ENCODE results near the gene MKLN1.

Gene MKLN1

DNA sequence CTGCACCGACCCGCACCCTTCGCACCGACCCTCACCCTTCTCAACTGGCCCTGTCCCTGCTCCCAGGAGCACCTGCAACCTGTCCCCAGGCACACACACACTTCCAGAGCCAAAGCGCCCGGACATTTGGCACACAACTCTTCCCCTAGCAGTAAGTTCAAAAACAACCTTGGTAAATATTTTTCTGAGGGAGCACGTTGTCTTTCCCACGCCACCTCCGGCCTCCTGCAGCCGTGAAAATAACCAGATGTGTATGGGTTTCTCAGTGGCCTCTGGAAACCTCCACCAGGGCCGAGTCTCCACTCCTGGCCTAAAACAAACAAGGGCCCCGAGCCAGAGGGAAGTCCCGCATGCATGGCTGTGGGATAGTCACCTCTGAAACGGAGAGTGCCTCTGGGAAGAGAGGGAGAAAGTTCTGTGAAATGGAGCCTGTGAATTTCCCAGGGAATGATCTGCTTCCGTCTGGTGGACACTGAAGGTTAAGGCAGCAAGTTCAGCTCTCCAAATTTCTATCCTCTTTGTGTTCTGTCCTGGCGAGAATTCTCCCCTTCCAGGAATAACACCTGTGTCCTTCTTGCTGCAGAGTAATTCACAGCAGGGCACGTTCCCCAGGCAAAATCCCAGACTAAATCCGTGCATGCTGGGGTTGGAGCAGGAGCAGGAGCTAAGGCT, 213.0 kb downstream of the MKLN1 start:
- no peaks in the 10 kb centered on the region for H3K9me3 Mint-ChIP-seq
- TF ChIP-seq, protein P1, sequence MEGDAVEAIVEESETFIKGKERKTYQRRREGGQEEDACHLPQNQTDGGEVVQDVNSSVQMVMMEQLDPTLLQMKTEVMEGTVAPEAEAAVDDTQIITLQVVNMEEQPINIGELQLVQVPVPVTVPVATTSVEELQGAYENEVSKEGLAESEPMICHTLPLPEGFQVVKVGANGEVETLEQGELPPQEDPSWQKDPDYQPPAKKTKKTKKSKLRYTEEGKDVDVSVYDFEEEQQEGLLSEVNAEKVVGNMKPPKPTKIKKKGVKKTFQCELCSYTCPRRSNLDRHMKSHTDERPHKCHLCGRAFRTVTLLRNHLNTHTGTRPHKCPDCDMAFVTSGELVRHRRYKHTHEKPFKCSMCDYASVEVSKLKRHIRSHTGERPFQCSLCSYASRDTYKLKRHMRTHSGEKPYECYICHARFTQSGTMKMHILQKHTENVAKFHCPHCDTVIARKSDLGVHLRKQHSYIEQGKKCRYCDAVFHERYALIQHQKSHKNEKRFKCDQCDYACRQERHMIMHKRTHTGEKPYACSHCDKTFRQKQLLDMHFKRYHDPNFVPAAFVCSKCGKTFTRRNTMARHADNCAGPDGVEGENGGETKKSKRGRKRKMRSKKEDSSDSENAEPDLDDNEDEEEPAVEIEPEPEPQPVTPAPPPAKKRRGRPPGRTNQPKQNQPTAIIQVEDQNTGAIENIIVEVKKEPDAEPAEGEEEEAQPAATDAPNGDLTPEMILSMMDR (IDR thresholded peaks at IDR 0.05; ENCODE audit: unreplicated experiment in 3 of 3) = no peak
- peak overlapping the region in 2 of 3 experiments; percentile 41 to 64 for H3K4me3 Mint-ChIP-seq
- no peaks in the 10 kb centered on the region for H3K27me3 Mint-ChIP-seq (ENCODE audit: low read depth)
- peak overlapping the region; percentile 75 to 84 (median 84) for H3K27ac Mint-ChIP-seq
- H3K4me1 Mint-ChIP-seq = peaks cover 38% of the 10 kb centered on the region
- H3K36me3 Mint-ChIP-seq (ENCODE audit: low read depth) = peaks cover 3% of the 10 kb centered on the region

DNA sequence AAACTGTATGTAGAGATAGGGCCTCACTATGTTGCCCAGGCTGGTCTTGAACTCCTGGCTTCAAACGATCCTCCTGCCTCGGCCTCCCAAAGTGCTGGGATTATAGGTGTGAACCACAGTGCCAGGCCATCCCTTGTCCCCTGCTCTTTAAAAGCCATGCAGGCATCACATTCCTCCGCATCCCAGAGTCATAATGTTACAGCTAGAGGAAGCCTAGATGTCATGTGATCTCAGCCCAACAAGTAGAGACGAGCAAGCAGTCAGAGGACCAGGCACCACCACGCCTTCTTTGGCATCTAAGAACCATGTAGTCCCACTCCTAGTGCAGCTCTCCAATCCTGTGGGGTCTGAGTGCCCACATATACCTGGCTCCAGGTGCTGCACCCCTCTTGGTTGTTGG, 215.6 kb downstream of the MKLN1 start:
- H3K36me3 Mint-ChIP-seq (ENCODE audit: low read depth) = peaks cover 7% of the 10 kb centered on the region
- H3K27ac Mint-ChIP-seq = peak overlapping the region in 2 of 3 experiments; percentile 54 to 64
- H3K4me3 Mint-ChIP-seq = peak overlapping the region in 2 of 3 experiments; percentile 67 to 71
- no peaks in the 10 kb centered on the region for H3K27me3 Mint-ChIP-seq (ENCODE audit: low read depth)
- TF ChIP-seq, protein P1 (IDR thresholded peaks at IDR 0.05; ENCODE audit: unreplicated experiment in 3 of 3) = no peak
- H3K9me3 Mint-ChIP-seq = no peaks in the 10 kb centered on the region
- H3K4me1 Mint-ChIP-seq = peaks cover 35% of the 10 kb centered on the region

DNA sequence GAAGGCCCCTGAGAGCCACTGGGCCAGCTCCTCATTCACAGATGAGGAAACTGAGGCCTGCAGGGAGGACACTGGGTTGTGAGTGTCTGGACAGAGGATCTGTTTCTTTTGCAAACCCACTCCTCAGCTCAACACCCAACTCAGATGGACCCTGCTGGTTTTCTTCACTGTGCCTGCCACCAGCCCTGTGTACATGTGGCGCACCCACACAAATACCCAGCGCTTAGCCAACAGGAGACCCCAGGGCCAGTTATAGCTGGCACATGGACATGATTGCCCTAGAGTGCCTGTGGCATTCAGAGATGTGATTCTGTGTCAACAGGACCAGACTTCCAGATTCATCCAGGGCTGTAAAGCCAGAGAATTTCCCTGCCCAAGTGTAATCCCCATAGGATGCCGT, 216.3 kb downstream of the MKLN1 start:
- TF ChIP-seq, protein P1 (IDR thresholded peaks at IDR 0.05; ENCODE audit: unreplicated experiment in 3 of 3) = no peak
- Mint-ChIP-seq H3K27me3 (ENCODE audit: low read depth) (no peaks in the 10 kb centered on the region), H3K4me1 (peaks cover 28% of the 10 kb centered on the region), H3K27ac (no peak overlapping the region), H3K9me3 (no peaks in the 10 kb centered on the region), H3K36me3 (ENCODE audit: low read depth) (peaks cover 9% of the 10 kb centered on the region), H3K4me3 (peak overlapping the region in 2 of 3 experiments; percentile 67 to 76)

DNA sequence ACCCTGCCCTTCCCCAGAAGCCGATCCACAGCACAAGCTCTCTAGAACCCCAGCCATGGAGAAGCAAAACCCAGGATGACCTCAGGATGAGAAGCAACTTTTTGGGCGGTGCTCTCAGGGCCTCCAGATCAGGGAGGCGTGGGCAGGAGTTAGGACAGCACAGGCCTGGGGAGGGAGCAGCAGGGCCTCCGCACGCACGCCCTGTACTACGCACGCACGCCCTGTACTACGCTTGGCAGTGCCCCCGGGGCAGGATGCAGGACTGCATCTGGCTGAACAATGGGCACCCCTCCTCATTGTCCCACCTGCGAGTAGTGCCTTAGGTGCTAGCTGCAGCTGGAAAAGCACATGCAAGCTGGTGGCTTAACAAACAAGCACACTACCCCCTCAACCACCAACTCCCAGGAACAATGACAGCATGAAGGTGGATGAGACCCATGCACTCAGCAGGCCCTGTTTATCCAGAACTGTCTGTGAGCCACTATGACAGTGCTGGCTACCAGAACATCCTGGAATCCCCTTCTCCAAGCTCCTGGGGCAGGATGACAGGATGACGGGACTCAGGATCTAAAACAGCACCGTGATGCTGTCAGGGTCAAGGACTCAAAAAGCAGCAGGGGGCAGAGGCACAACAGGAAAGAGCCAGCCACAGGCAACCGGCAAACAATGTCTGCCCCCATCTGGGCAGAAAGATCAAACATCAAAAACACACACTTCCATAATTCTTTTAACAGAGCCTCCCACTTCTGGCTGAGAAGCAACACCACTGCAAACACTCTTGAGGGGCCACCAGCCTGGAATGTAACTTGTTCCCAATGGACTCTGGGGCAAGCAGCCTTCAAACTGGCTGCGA, 217.0 kb downstream of the MKLN1 start:
- Mint-ChIP-seq H3K27me3 (ENCODE audit: low read depth) (no peaks in the 10 kb centered on the region), H3K36me3 (ENCODE audit: low read depth) (peaks cover 9% of the 10 kb centered on the region), H3K27ac (peak overlapping the region in 2 of 3 experiments; percentile 45 to 48), H3K9me3 (no peaks in the 10 kb centered on the region), H3K4me3 (peak overlapping the region in 2 of 3 experiments; percentile 72 to 76), H3K4me1 (peaks cover 28% of the 10 kb centered on the region)
- TF ChIP-seq, protein P1 (IDR thresholded peaks at IDR 0.05; ENCODE audit: unreplicated experiment in 3 of 3) = no peak

DNA sequence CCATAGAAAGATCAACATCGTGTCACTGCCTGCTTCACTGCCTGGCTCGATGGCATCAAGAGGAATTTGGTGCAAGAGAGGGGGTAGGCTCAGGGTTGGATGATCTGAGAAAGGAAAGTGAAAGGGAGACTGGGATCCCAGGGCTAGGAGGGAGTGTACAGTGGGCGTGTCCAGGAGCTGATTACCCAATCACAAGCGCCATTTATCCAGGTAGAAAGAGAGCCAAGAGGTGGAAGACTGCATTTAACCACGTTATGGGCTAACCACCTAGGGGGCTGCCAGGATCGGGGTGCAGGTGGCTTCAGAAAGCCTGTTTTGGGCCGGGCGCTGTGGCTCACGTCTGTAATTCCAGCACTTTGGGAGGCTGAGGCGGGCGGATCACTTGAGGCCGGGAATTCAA, 218.4 kb downstream of the MKLN1 start:
- H3K4me3 Mint-ChIP-seq = peak overlapping the region; percentile 31 to 77 (median 76)
- H3K27me3 Mint-ChIP-seq (ENCODE audit: low read depth) = no peaks in the 10 kb centered on the region
- no peaks in the 10 kb centered on the region for H3K9me3 Mint-ChIP-seq
- peaks cover 15% of the 10 kb centered on the region for H3K4me1 Mint-ChIP-seq
- H3K27ac Mint-ChIP-seq = peak overlapping the region in 2 of 3 experiments; percentile 33 to 92
- TF ChIP-seq, protein P1 (IDR thresholded peaks at IDR 0.05; ENCODE audit: unreplicated experiment in 3 of 3) = no peak
- peaks cover 9% of the 10 kb centered on the region for H3K36me3 Mint-ChIP-seq (ENCODE audit: low read depth)
